B cell (primary cell): ENCODE measurements around the gene TTYH3. TPM values are rescaled to one million over a fixed set of nuclear protein-coding genes. Genes with fewer than 3 reads are reported as not detected.

ENCODE experiments used
- ATAC-seq: fragments of 200-7000 bp; cut with Tn5 transposase; one replicate; pipeline ENCODE4 v1.10.0; 2021; ENCODE audit warnings: low read depth, mild to moderate bottlenecking, moderate number of reproducible peaks, moderate library complexity
- CTCF ChIA-PET: fragments of 350-600 bp; sonication (Branson Sonifier 250); formaldehyde crosslinking; loops from one replicate; lab custom pipeline; 2021; ENCODE audit warnings: antibody characterized with exemption, inconsistent platforms; lab: Charles Lee
- POLR2A ChIA-PET: fragments of 350-600 bp; sonication (Branson Sonifier 250); formaldehyde crosslinking; loops from one replicate; lab custom pipeline; 2021; ENCODE audit warnings: antibody characterized with exemption; lab: Charles Lee
- DNase-seq: peaks from one replicate; pipeline ENCODE4 v3.0.0; 2013
- H2AFZ ChIP-seq: 2 replicates; pipeline ENCODE4 v1.6.1; 2012; ENCODE audit warnings: mild to moderate bottlenecking, low read depth, low read length; ENCODE audit not compliant: insufficient read depth, poor library complexity, severe bottlenecking
- H3K27ac ChIP-seq, 2 donors: 1 replicate in 1 of 2; 2 replicates in 1 of 2; pipeline ENCODE4 v1.5.1; 2012 to 2013; ENCODE audit warnings: low read length in 2 of 2, mild to moderate bottlenecking in 2 of 2, moderate library complexity in 1 of 2
- H3K27me3 ChIP-seq, 4 experiments: fragments of 200-600 bp in 1 of 4; sonication (generic) in 1 of 4; replicated peaks in 1 of 4; 1 replicate in 2 of 4; 2 replicates in 2 of 4; pipeline versions ENCODE4 v1.6.1 to v1.7.0; 2013 to 2016; ENCODE audit warnings: low read length in 3 of 4, mild to moderate bottlenecking in 2 of 4, mixed read lengths in 1 of 4, moderate library complexity in 1 of 4; ENCODE audit not compliant: insufficient read depth in 4 of 4, control insufficient read depth in 3 of 4; ENCODE audit errors: control extremely low read depth in 1 of 4
- H3K36me3 ChIP-seq, 2 experiments: replicated peaks in 1 of 2; 1 replicate in 1 of 2; 2 replicates in 1 of 2; pipeline versions ENCODE4 v1.6.1 to v1.7.1; 2013; ENCODE audit warnings: low read length in 1 of 2; ENCODE audit not compliant: insufficient read depth in 2 of 2, control insufficient read depth in 1 of 2; ENCODE audit errors: control extremely low read depth in 1 of 2, extremely low read depth in 1 of 2
- H3K4me1 ChIP-seq, 2 donors: fragments of 200-600 bp in 1 of 2; sonication (generic) in 1 of 2; 1 replicate in 1 of 2; 2 replicates in 1 of 2; pipeline versions ENCODE4 v1.5.1 to v1.6.1; 2013 to 2017; ENCODE audit warnings: low read length in 2 of 2; ENCODE audit not compliant: control insufficient read depth in 2 of 2, insufficient read depth in 2 of 2
- H3K4me2 ChIP-seq: replicated peaks from 2 replicates; pipeline ENCODE3; 2012; ENCODE audit warnings: mild to moderate bottlenecking, low read depth, low read length; ENCODE audit not compliant: poor library complexity, severe bottlenecking
- H3K4me3 ChIP-seq, 5 experiments: fragments of 200-600 bp in 1 of 5; sonication (generic) in 1 of 5; 1 replicate in 3 of 5; 2 replicates in 2 of 5; pipeline versions ENCODE4 v1.5.1 to v1.7.0; 2011 to 2016; ENCODE audit warnings: low read length in 4 of 5, mild to moderate bottlenecking in 4 of 5, low read depth in 2 of 5, control low read depth in 1 of 5, moderate library complexity in 1 of 5; ENCODE audit not compliant: insufficient read depth in 1 of 5; ENCODE audit errors: control extremely low read depth in 1 of 5, extremely low read depth in 1 of 5
- H3K79me2 ChIP-seq: fragments of 200-600 bp; sonication (generic); one replicate; pipeline ENCODE4 v1.6.0; 2016; ENCODE audit warnings: low read length; ENCODE audit not compliant: control insufficient read depth, insufficient read depth
- H3K9ac ChIP-seq: fragments of 200-600 bp; sonication (generic); 2 replicates; pipeline ENCODE4 v1.6.1; 2017; ENCODE audit warnings: mild to moderate bottlenecking, low read length, moderate library complexity
- H3K9me3 ChIP-seq, 3 donors: one replicate each; pipeline versions ENCODE4 v1.6.1 to v1.7.1; 2013; ENCODE audit warnings: low read length in 2 of 3; ENCODE audit not compliant: control insufficient read depth in 2 of 3, insufficient read depth in 1 of 3; ENCODE audit errors: control extremely low read depth in 1 of 3
- H4K20me1 ChIP-seq: 2 replicates; pipeline ENCODE4 v1.6.0; 2012; ENCODE audit warnings: mild to moderate bottlenecking, low read length; ENCODE audit not compliant: insufficient read depth, control insufficient read depth, poor library complexity, severe bottlenecking
- H3K27ac Mint-ChIP-seq: one replicate; pipeline ENCODE4 v1.8.0; 2021; ENCODE audit warnings: mixed read lengths
- H3K27me3 Mint-ChIP-seq: one replicate; pipeline ENCODE4 v1.8.0; 2021; ENCODE audit warnings: mixed read lengths
- H3K4me1 Mint-ChIP-seq: one replicate; pipeline ENCODE4 v1.8.0; 2021; ENCODE audit warnings: mixed read lengths
- H3K4me3 Mint-ChIP-seq: one replicate; pipeline ENCODE4 v1.8.0; 2021; ENCODE audit warnings: mixed read lengths
- H3K9me3 Mint-ChIP-seq: one replicate; pipeline ENCODE4 v1.8.0; 2022; ENCODE audit warnings: mixed read lengths; ENCODE audit not compliant: insufficient read depth
- CTCF ChIP-seq: fragments of 200-600 bp; IDR thresholded peaks from one replicate; pipeline ENCODE4 v1.8.0; 2022; ENCODE audit warnings: antibody characterized with exemption, mild to moderate bottlenecking
- EZH2 ChIP-seq: IDR thresholded peaks from 2 replicates; pipeline ENCODE4 v1.6.1; 2012; ENCODE audit warnings: borderline replicate concordance, low read depth, mild to moderate bottlenecking, moderate library complexity, low read length; ENCODE audit not compliant: insufficient read depth, poor library complexity, severe bottlenecking
- WGBS: methylation state at CpG from one replicate; pipeline ENCODE4 v1.1.5; 2013; ENCODE audit warnings: missing lambda C conversion rate; ENCODE audit not compliant: insufficient coverage; 5-methylcytosine and 5-hydroxymethylcytosine counted together
- intact Hi-C: fragments of 100-400 bp; cut with micrococcal nuclease; formaldehyde crosslinking; loops from one replicate; pipeline ENCODE4 v1.10.0; 2022
- polyA plus RNA-seq: library from polyadenylated mRNA; depleted of rRNA; stranded (reverse); fragments of >200 nt; gene quantifications from 2 replicates; pipeline ENCODE4 v1.2.3, GENCODE V29; 2012
- total RNA-seq, 2 donors: library from RNA; stranded (reverse); fragments of 120-200 nt in 1 of 2; gene quantifications; 1 replicate in 1 of 2; 2 replicates in 1 of 2; pipeline versions ENCODE4 v1.2.3 to v1.2.4, GENCODE V29; 2013 to 2022

The TTYH3 gene
- total and polyA plus RNA-seq, 2 donors (not counting 1 experiment from before 2014, with no cell fraction given): 8.4 to 48.6 TPM

- no peak overlapping the region for H3K27ac ChIP-seq
- no peaks in the 10 kb centered on the region for H3K36me3 ChIP-seq
- ATAC-seq (no peak), DNase-seq (no peak)
- Mint-ChIP-seq H3K4me3 (no peak overlapping the region), H3K27ac (no peak overlapping the region), H3K9me3 (no peaks in the 10 kb centered on the region), H3K4me1 (peaks cover 32% of the 10 kb centered on the region), H3K27me3 (no peaks in the 10 kb centered on the region)
- no peaks in the 10 kb centered on the region for H4K20me1 ChIP-seq
- no peak overlapping the region for H2AFZ ChIP-seq
- H3K4me2 ChIP-seq: no peak overlapping the region
- H3K9me3 ChIP-seq: no peaks in the 10 kb centered on the region
- CTCF ChIA-PET: interaction anchor here (1.0 to 1.4 kb wide), 2 partner anchors 9 to 12 kb away, joined by 3 read pairs; no protein-coding TSS in a partner anchor
- POLR2A ChIA-PET: no interaction called here
- 89% methylated on average over 15 of the region's 15 CpGs for WGBS
- H3K4me3 ChIP-seq: no peak overlapping the region
- H3K27me3 ChIP-seq: no peaks in the 10 kb centered on the region
- no peaks in the 10 kb centered on the region for H3K79me2 ChIP-seq
- intact Hi-C loops: no loop called here
- no peak for TF ChIP-seq EZH2
- peaks cover 16 to 30% of the 10 kb centered on the region in 2 donors for H3K4me1 ChIP-seq
- H3K9ac ChIP-seq: no peak overlapping the region
These were observed 19.2 kb upstream of the TTYH3 start for GRCh38 chr7:2612445-2613097.

GRCh38 chr7:2613098-2613930 lies 18.5 kb upstream of the TTYH3 start:
- H2AFZ ChIP-seq: no peak overlapping the region
- ATAC-seq (no peak), DNase-seq (no peak)
- intact Hi-C loops: no loop called here
- peaks cover 13 to 23% of the 10 kb centered on the region in 2 donors for H3K4me1 ChIP-seq
- Mint-ChIP-seq H3K27ac (peak overlapping the region; percentile 47), H3K9me3 (no peaks in the 10 kb centered on the region), H3K4me3 (no peak overlapping the region), H3K4me1 (peaks cover 27% of the 10 kb centered on the region), H3K27me3 (no peaks in the 10 kb centered on the region)
- no peak overlapping the region for H3K4me3 ChIP-seq
- no peaks in the 10 kb centered on the region for H4K20me1 ChIP-seq
- H3K36me3 ChIP-seq: no peaks in the 10 kb centered on the region
- H3K9ac ChIP-seq: no peak overlapping the region
- no peak overlapping the region for H3K27ac ChIP-seq
- no peak overlapping the region for H3K4me2 ChIP-seq
- 81% methylated on average over 18 of the region's 19 CpGs for WGBS
- TF ChIP-seq EZH2 (no peak), CTCF (no peak)
- CTCF ChIA-PET: interaction anchor here (1.0 kb wide), 1 partner anchor 9 kb away, joined by 3 read pairs; no protein-coding TSS in a partner anchor
- no peaks in the 10 kb centered on the region for H3K79me2 ChIP-seq
- no peaks in the 10 kb centered on the region for H3K27me3 ChIP-seq
- no peaks in the 10 kb centered on the region for H3K9me3 ChIP-seq
- POLR2A ChIA-PET: no interaction called here
